Fibroblast of lung (primary cell): ENCODE measurements around the gene SDK1. TPM values are rescaled to one million over a fixed set of nuclear protein-coding genes. Genes with fewer than 3 reads are reported as not detected.
A peak's percentile ranks its signal among the peaks of the same experiment; 100 is the strongest.

ENCODE experiments used
- DNase-seq, 2 donors: peaks; one replicate each; pipeline versions ENCODE4 v3.0.0 to v3.0.0-alpha.2; 2010; ENCODE audit warnings: low read depth in 2 of 2
- H2AFZ ChIP-seq: 2 replicates; pipeline ENCODE4 v1.5.1; 2012; ENCODE audit warnings: low read length, control low read depth, inconsistent platforms
- H3K27ac ChIP-seq: 2 replicates; pipeline ENCODE4 v1.5.1; 2011; ENCODE audit warnings: low read length, control low read depth; ENCODE audit not compliant: insufficient read depth
- H3K27me3 ChIP-seq: 2 replicates; pipeline ENCODE4 v1.5.1; 2011; ENCODE audit warnings: mild to moderate bottlenecking, low read length; ENCODE audit not compliant: control insufficient read depth, insufficient read depth
- H3K36me3 ChIP-seq: 2 replicates; pipeline ENCODE4 v1.5.1; 2011; ENCODE audit warnings: low read length; ENCODE audit not compliant: control insufficient read depth, insufficient read depth
- H3K4me1 ChIP-seq: 2 replicates; pipeline ENCODE4 v1.5.1; 2011; ENCODE audit warnings: low read length; ENCODE audit not compliant: control insufficient read depth, insufficient read depth; ENCODE audit errors: extremely low read depth
- H3K4me2 ChIP-seq: 2 replicates; pipeline ENCODE4 v1.5.1; 2011; ENCODE audit warnings: low read length, control low read depth; ENCODE audit not compliant: insufficient read depth; ENCODE audit errors: extremely low read depth
- H3K4me3 ChIP-seq, 4 experiments: fragments of 200-600 bp in 1 of 4; sonication (generic) in 1 of 4; replicated peaks in 1 of 4; 2 replicates each; pipeline ENCODE4 v1.5.1; 2011 to 2016; ENCODE audit warnings: low read length in 4 of 4, low read depth in 3 of 4, mild to moderate bottlenecking in 3 of 4, control low read depth in 2 of 4, inconsistent platforms in 1 of 4, mixed read lengths in 1 of 4; ENCODE audit not compliant: insufficient read depth in 1 of 4; ENCODE audit errors: control extremely low read depth in 1 of 4
- H3K79me2 ChIP-seq: 2 replicates; pipeline ENCODE4 v1.5.1; 2012; ENCODE audit warnings: mild to moderate bottlenecking, low read length, inconsistent platforms; ENCODE audit not compliant: control insufficient read depth, insufficient read depth
- H3K9ac ChIP-seq: 2 replicates; pipeline ENCODE4 v1.5.1; 2011; ENCODE audit warnings: mild to moderate bottlenecking, low read length, control low read depth; ENCODE audit not compliant: insufficient read depth
- H3K9me3 ChIP-seq: 2 replicates; pipeline ENCODE4 v1.5.1; 2012; ENCODE audit warnings: low read depth, low read length; ENCODE audit not compliant: control insufficient read depth, insufficient read depth
- H4K20me1 ChIP-seq: 2 replicates; pipeline ENCODE4 v1.5.1; 2011; ENCODE audit warnings: low read length; ENCODE audit not compliant: control insufficient read depth, insufficient read depth; ENCODE audit errors: extremely low read depth
- EZH2 ChIP-seq: IDR thresholded peaks from 2 replicates; pipeline ENCODE4 v1.5.1; 2012; ENCODE audit warnings: low read length, control low read depth, mild to moderate bottlenecking; ENCODE audit errors: missing control alignments
- polyA plus RNA-seq, 2 donors: library from polyadenylated mRNA; depleted of rRNA in 1 of 2; stranded (reverse) in 1 of 2; unstranded in 1 of 2; fragments of >200 nt; gene quantifications; 2 replicates each; pipeline ENCODE4 v1.2.1, GENCODE V29; 2011 to 2012; ENCODE audit warnings: missing spikeins in 1 of 2
- total RNA-seq: library from RNA; depleted of rRNA; stranded (reverse); fragments of >200 nt; gene quantifications from 2 replicates; pipeline ENCODE4 v1.2.1, GENCODE V29; 2014
- TF ChIP-seq, protein P1 (sequence below), 2 donors: IDR thresholded peaks in 1 of 2; conservative IDR thresholded peaks in 1 of 2; 1 replicate in 1 of 2; 2 replicates in 1 of 2; pipeline ENCODE4 v1.5.1; 2011 to 2012; ENCODE audit warnings: low read length in 2 of 2, control low read depth in 1 of 2, inconsistent platforms in 1 of 2, low read depth in 1 of 2, mild to moderate bottlenecking in 1 of 2

SDK1 gene
- total and polyA plus RNA-seq, 2 donors (not counting 1 experiment from before 2014, with no cell fraction given), result 1.0 to 8.6 TPM

DNA sequence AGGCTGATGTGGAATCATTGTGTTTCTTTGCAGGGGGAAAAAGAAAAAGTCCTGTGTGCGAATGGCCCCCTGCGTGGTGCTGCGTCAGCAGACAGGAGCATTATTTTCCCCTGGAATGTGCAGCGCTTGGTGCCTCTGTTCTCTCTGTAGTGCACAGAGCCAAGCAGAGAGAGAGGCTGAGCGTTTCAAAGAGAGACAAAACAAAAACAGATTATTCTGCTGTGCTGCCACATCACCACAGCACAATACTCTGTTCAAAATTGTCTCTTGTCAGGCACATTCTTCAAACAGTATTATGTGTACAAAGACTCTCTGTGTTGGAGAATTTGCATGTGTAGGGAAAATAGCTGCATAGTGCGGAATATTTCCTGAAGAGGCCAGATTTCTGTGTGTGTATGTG lies 609.0 kb downstream of the SDK1 start:
- Histone ChIP-seq H2AFZ (no peak overlapping the region), H3K4me2 (no peak overlapping the region)

DNA sequence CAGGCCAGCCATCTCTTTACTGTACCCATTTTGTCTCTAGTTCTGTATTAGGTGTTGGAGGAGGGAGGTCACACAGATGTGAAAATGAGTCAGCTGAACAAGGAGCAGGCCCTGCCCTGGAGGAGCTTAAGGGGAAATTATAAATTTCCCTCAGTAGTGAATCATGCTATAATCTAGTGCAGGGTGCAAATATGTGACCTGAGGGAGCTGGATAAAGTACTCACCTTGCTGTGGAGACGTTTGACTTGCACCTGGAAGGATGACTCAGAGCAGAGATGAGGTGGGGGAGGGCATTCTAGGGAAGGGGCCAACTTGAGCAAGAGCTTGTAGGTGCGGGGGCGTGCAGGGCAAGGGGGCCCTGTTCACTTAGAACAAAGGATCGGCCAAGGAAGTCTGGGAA lies 610.6 kb downstream of the SDK1 start:
- Histone ChIP-seq H3K4me1 (no peaks in the 10 kb centered on the region), H3K36me3 (no peaks in the 10 kb centered on the region), H4K20me1 (no peaks in the 10 kb centered on the region), H3K4me3 (no peak overlapping the region), H3K27me3 (no peaks in the 10 kb centered on the region), H3K4me2 (no peak overlapping the region), H2AFZ (no peak overlapping the region), H3K9me3 (no peaks in the 10 kb centered on the region), H3K27ac (no peak overlapping the region), H3K79me2 (no peaks in the 10 kb centered on the region), H3K9ac (no peak overlapping the region)
- DNase-seq, result peak; percentile 5 to 76
- TF ChIP-seq, protein P1, sequence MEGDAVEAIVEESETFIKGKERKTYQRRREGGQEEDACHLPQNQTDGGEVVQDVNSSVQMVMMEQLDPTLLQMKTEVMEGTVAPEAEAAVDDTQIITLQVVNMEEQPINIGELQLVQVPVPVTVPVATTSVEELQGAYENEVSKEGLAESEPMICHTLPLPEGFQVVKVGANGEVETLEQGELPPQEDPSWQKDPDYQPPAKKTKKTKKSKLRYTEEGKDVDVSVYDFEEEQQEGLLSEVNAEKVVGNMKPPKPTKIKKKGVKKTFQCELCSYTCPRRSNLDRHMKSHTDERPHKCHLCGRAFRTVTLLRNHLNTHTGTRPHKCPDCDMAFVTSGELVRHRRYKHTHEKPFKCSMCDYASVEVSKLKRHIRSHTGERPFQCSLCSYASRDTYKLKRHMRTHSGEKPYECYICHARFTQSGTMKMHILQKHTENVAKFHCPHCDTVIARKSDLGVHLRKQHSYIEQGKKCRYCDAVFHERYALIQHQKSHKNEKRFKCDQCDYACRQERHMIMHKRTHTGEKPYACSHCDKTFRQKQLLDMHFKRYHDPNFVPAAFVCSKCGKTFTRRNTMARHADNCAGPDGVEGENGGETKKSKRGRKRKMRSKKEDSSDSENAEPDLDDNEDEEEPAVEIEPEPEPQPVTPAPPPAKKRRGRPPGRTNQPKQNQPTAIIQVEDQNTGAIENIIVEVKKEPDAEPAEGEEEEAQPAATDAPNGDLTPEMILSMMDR (conservative IDR thresholded peaks at IDR 0.05 in 1 of 2, IDR thresholded peaks at IDR 0.05 in 1 of 2; ENCODE audit: low read depth in 1 of 2, low read length in 2 of 2), result no peak
- no peak for TF ChIP-seq EZH2

More for the DNA sequence above, 609.0 kb downstream of the SDK1 start:
- H3K4me3 ChIP-seq, result no peak overlapping the region
- no peaks in the 10 kb centered on the region for H4K20me1 ChIP-seq
- no peak overlapping the region for H3K27ac ChIP-seq
- no peaks in the 10 kb centered on the region for H3K9me3 ChIP-seq
- no peaks in the 10 kb centered on the region for H3K4me1 ChIP-seq
- no peaks in the 10 kb centered on the region for H3K36me3 ChIP-seq
- DNase-seq, result no peak
- no peaks in the 10 kb centered on the region for H3K79me2 ChIP-seq
- H3K9ac ChIP-seq, result no peak overlapping the region
- TF ChIP-seq EZH2, result no peak
- TF ChIP-seq, protein P1 (conservative IDR thresholded peaks at IDR 0.05 in 1 of 2, IDR thresholded peaks at IDR 0.05 in 1 of 2; ENCODE audit: low read depth in 1 of 2, low read length in 2 of 2), result no peak
- no peaks in the 10 kb centered on the region for H3K27me3 ChIP-seq

DNA sequence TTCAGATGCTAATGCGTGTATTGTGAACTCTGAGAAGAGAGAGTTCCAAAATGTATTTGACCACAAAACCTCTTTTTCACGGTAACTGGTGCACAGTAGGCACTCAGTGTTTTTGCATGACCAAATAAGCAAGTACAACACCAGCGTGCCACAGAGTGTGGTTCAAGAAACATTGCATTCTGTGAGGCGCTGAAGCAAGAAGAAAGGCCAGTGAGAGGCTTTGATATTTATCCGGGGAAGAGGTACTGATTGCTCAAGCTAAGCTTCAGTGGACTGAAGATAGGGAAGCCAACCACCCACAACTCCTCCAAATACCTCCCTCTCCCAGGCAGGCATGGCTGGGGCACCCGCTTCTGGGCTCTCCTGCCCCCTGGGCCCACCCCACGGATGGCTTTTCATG lies 611.2 kb downstream of the SDK1 start:
- Histone ChIP-seq H3K79me2 (no peaks in the 10 kb centered on the region), H3K4me1 (no peaks in the 10 kb centered on the region), H3K9me3 (no peaks in the 10 kb centered on the region), H3K9ac (no peak overlapping the region), H2AFZ (no peak overlapping the region), H3K4me3 (no peak overlapping the region), H3K27me3 (no peaks in the 10 kb centered on the region), H3K4me2 (no peak overlapping the region), H4K20me1 (no peaks in the 10 kb centered on the region), H3K27ac (no peak overlapping the region), H3K36me3 (no peaks in the 10 kb centered on the region)
- TF ChIP-seq, protein P1 (conservative IDR thresholded peaks at IDR 0.05 in 1 of 2, IDR thresholded peaks at IDR 0.05 in 1 of 2; ENCODE audit: low read depth in 1 of 2, low read length in 2 of 2), result no peak
- no peak for TF ChIP-seq EZH2
- peak in 1 of 2 donors; percentile 11 for DNase-seq
